HEK293 (cell line): ENCODE results near the gene CPNE4.

Experiments used
- CTCF ChIP-seq: fragments of 450-650 bp; formaldehyde crosslinking; IDR thresholded peaks from 2 replicates; pipeline ENCODE4 v1.5.1; 2016; ENCODE audit warnings: missing biosample characterization, missing genetic modification characterization
- KLF1 ChIP-seq: fragments of 450-650 bp; formaldehyde crosslinking; IDR thresholded peaks from 2 replicates; pipeline ENCODE4 v1.5.1; 2016; ENCODE audit warnings: missing biosample characterization, missing genetic modification characterization
- SALL2 ChIP-seq: fragments of 450-650 bp; formaldehyde crosslinking; IDR thresholded peaks from 2 replicates; pipeline ENCODE4 v1.5.0; 2017; ENCODE audit warnings: missing biosample characterization, mild to moderate bottlenecking, missing genetic modification characterization, borderline replicate concordance
- TCF7L2 ChIP-seq: IDR thresholded peaks from 2 replicates; pipeline ENCODE4 v1.6.1; 2011; ENCODE audit warnings: low read depth, mild to moderate bottlenecking, inconsistent platforms, low read length, moderate library complexity, borderline replicate concordance
- ZNF121 ChIP-seq: fragments of 450-650 bp; formaldehyde crosslinking; IDR thresholded peaks from 2 replicates; pipeline ENCODE4 v1.5.1; 2016; ENCODE audit warnings: missing biosample characterization, missing genetic modification characterization
- ZNF2 ChIP-seq: fragments of 450-650 bp; formaldehyde crosslinking; IDR thresholded peaks from 2 replicates; pipeline ENCODE4 v1.5.1; 2016; ENCODE audit warnings: missing biosample characterization, missing genetic modification characterization
- ZNF266 ChIP-seq: fragments of 450-650 bp; formaldehyde crosslinking; IDR thresholded peaks from 2 replicates; pipeline ENCODE4 v1.5.1; 2016; ENCODE audit warnings: missing biosample characterization, missing genetic modification characterization, low read depth
- ZNF274 ChIP-seq, 2 experiments: fragments of 200-500 bp in 1 of 2; fragments of 450-650 bp in 1 of 2; sonication (Bioruptor generic) in 1 of 2; formaldehyde crosslinking in 1 of 2; IDR thresholded peaks; 2 replicates each; pipeline versions ENCODE4 v1.5.1 to v1.6.1; 2014 to 2016; ENCODE audit warnings: borderline replicate concordance in 1 of 2, inconsistent platforms in 1 of 2, low read length in 1 of 2, missing biosample characterization in 1 of 2, missing genetic modification characterization in 1 of 2
- TF ChIP-seq, protein P1 (sequence below): sonication (generic); formaldehyde crosslinking; IDR thresholded peaks from 2 replicates; pipeline ENCODE4 v1.8.1; 2022; ENCODE audit warnings: mild to moderate bottlenecking, moderate library complexity, missing genetic modification reagents

DNA sequence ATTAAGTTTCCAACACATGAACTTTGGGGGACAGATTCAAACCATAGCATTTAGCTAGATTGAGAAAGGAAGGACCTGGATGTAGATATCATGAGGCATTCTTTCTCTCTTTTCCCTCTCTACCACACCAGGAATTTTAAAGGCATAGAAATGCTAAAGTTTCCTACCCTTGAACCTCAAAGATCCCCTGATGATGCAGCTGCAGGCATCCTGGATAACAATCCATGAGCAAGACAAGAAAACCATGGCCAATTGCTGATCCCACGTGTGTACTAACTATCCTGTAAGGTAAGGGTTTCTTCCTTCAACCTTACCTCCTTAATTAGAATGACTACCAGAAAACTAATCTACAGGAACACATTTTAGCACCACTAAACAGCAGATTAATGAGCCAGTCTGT, 36.8 kb downstream of the CPNE4 start:
- TF ChIP-seq, protein P1, sequence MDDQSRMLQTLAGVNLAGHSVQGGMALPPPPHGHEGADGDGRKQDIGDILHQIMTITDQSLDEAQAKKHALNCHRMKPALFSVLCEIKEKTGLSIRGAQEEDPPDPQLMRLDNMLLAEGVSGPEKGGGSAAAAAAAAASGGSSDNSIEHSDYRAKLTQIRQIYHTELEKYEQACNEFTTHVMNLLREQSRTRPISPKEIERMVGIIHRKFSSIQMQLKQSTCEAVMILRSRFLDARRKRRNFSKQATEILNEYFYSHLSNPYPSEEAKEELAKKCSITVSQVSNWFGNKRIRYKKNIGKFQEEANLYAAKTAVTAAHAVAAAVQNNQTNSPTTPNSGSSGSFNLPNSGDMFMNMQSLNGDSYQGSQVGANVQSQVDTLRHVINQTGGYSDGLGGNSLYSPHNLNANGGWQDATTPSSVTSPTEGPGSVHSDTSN: no peak
- TF ChIP-seq CTCF (no peak), ZNF121 (no peak), TCF7L2 (no peak), KLF1 (tag by site-specific recombination) (no peak), SALL2 (tag by site-specific recombination) (no peak), ZNF266 (tag by site-specific recombination) (no peak), ZNF2 (tag by site-specific recombination) (no peak), ZNF274 (IDR thresholded peaks at IDR 0.05; ENCODE audit: low read length) (no peak), ZNF274 (tag by site-specific recombination; IDR thresholded peaks at IDR 0.05; ENCODE audit: borderline replicate concordance) (no peak)
